HEK293T (cell line): ENCODE measurements around the gene ZNF627.
"Not testable (repeated sequence)": the region's sequence is repeated elsewhere in the genome, so short reads cannot be mapped to it uniquely, and the experiment has no call there.

Experiments used
- CTCF ChIA-PET: fragments of 350-600 bp; formaldehyde crosslinking; extraction: SDS; loops from one replicate; lab custom pipeline; 2021; ENCODE audit warnings: antibody characterized with exemption, inconsistent platforms; lab: Yijun Ruan, JAX
- POLR2A ChIA-PET: fragments of 350-600 bp; formaldehyde crosslinking; extraction: SDS; loops from one replicate; lab custom pipeline; 2020; ENCODE audit warnings: antibody characterized with exemption, inconsistent platforms; lab: Yijun Ruan, JAX
- DNase-seq: peaks from one replicate; pipeline ENCODE4 v3.0.0; 2012; ENCODE audit warnings: mixed read lengths; ENCODE audit errors: extremely low spot score
- ARNT ChIP-seq: fragments of 450-650 bp; IDR thresholded peaks from 2 replicates; pipeline ENCODE4 v1.6.1; 2017; ENCODE audit warnings: mild to moderate bottlenecking
- BHLHE40 ChIP-seq: fragments of 450-650 bp; IDR thresholded peaks from 2 replicates; pipeline ENCODE4 v1.6.1; 2016; ENCODE audit warnings: mild to moderate bottlenecking, moderate library complexity, borderline replicate concordance
- CTBP1 ChIP-seq: fragments of 450-650 bp; IDR thresholded peaks from 2 replicates; pipeline ENCODE4 v1.6.1; 2016; ENCODE audit warnings: borderline replicate concordance
- ELF4 ChIP-seq: fragments of 450-650 bp; IDR thresholded peaks from 2 replicates; pipeline ENCODE4 v1.6.1; 2017; ENCODE audit warnings: antibody characterized with exemption
- FOXA1 ChIP-seq: fragments of 450-650 bp; IDR thresholded peaks from 2 replicates; pipeline ENCODE4 v1.6.1; 2016; ENCODE audit warnings: mild to moderate bottlenecking
- FOXK2 ChIP-seq: fragments of 450-650 bp; IDR thresholded peaks from 2 replicates; pipeline ENCODE4 v1.6.1; 2016; ENCODE audit warnings: mild to moderate bottlenecking
- FOXM1 ChIP-seq: fragments of 450-650 bp; IDR thresholded peaks from 2 replicates; pipeline ENCODE4 v1.6.1; 2017; ENCODE audit warnings: mild to moderate bottlenecking, borderline replicate concordance
- HDGF ChIP-seq: fragments of 450-650 bp; IDR thresholded peaks from 2 replicates; pipeline ENCODE4 v1.6.1; 2017; ENCODE audit warnings: antibody characterized with exemption, borderline replicate concordance
- L3MBTL2 ChIP-seq: fragments of 450-650 bp; conservative IDR thresholded peaks from 2 replicates; pipeline ENCODE4 v1.6.1; 2016; ENCODE audit warnings: mild to moderate bottlenecking
- LEF1 ChIP-seq: fragments of 450-650 bp; IDR thresholded peaks from 2 replicates; pipeline ENCODE4 v1.6.1; 2017; ENCODE audit warnings: mild to moderate bottlenecking, borderline replicate concordance
- NFRKB ChIP-seq: fragments of 450-650 bp; IDR thresholded peaks from 2 replicates; pipeline ENCODE4 v1.6.1; 2016; ENCODE audit warnings: mild to moderate bottlenecking, moderate library complexity
- SP1 ChIP-seq: fragments of 450-650 bp; IDR thresholded peaks from 2 replicates; pipeline ENCODE4 v1.6.1; 2017
- SUZ12 ChIP-seq: fragments of 450-650 bp; IDR thresholded peaks from 2 replicates; pipeline ENCODE4 v1.6.1; 2016; ENCODE audit warnings: mild to moderate bottlenecking
- TARDBP ChIP-seq: fragments of 450-650 bp; IDR thresholded peaks from 2 replicates; pipeline ENCODE4 v1.6.1; 2016
- ZNF384 ChIP-seq: fragments of 450-650 bp; IDR thresholded peaks from 2 replicates; pipeline ENCODE4 v1.6.1; 2016
- TF ChIP-seq, protein P1 (sequence below): fragments of 450-650 bp; IDR thresholded peaks from 2 replicates; pipeline ENCODE4 v1.6.1; 2016

ZNF627 gene

GRCh38 chr19:11606484-11606883 lies 9.2 kb downstream of the ZNF627 start:
- no peak for TF ChIP-seq L3MBTL2
- DNase-seq: no peak
- POLR2A ChIA-PET: no interaction called here
- CTCF ChIA-PET: no interaction called here

- CTCF ChIA-PET: no interaction called here
- DNase-seq: no peak
- TF ChIP-seq CTBP1 (no peak), ARNT (no peak), LEF1 (no peak), TARDBP (no peak), FOXM1 (no peak), ZNF384 (no peak)
- POLR2A ChIA-PET: no interaction called here
Measured at GRCh38 chr19:11611730-11612129, 14.4 kb downstream of the ZNF627 start.

DNA sequence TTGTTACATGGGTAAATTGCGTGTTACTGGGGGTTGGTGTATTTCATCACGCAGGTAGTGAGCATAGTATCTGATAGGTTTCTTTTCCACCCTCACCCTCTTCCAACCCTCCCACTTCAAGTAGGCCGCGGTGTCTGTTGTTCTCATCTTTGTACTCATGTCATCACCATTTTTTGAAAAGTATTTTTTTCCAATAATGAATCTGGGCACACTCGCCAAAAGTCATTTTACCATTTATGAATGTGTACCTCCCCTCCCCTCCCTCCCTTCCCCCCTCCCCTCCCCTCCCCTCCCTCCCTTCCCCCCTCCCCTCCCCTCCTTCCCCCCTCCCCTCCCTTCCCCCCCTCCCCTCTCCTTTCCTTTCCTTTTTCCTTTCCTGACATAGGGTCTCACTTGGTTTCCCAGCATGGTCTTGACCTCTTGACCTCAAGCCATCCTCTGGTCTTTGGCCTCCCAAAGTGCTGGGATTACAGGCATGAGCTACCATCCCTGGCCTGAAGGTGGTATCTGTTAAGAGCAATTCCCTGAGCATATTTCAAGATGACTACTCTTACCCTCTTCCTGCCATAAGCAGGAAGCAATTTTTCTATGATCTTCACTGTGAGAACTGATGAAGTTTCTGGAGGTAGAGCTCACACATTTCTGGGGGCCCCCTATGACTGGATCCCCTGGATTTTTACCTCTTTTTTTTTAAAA lies 15.7 kb downstream of the ZNF627 start:
- DNase-seq: no peak
- ChIA-PET CTCF (interaction anchor here (0.7 kb wide), 1 partner anchor 38 kb away, joined by 3 read pairs; no protein-coding TSS in a partner anchor), POLR2A (no interaction called here)
- no peak for TF ChIP-seq TARDBP
- no peak for TF ChIP-seq FOXA1
- TF ChIP-seq SP1: no peak
- no peak for TF ChIP-seq ELF4
- no peak for TF ChIP-seq LEF1
- no peak for TF ChIP-seq HDGF
- no peak for TF ChIP-seq ZNF384
- no peak for TF ChIP-seq SUZ12
- TF ChIP-seq NFRKB: no peak
- TF ChIP-seq FOXK2: no peak
- TF ChIP-seq, protein P1, sequence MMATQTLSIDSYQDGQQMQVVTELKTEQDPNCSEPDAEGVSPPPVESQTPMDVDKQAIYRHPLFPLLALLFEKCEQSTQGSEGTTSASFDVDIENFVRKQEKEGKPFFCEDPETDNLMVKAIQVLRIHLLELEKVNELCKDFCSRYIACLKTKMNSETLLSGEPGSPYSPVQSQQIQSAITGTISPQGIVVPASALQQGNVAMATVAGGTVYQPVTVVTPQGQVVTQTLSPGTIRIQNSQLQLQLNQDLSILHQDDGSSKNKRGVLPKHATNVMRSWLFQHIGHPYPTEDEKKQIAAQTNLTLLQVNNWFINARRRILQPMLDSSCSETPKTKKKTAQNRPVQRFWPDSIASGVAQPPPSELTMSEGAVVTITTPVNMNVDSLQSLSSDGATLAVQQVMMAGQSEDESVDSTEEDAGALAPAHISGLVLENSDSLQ: no peak
- TF ChIP-seq FOXM1: no peak
- TF ChIP-seq BHLHE40: no peak

- POLR2A ChIA-PET: no interaction called here
- DNase-seq: no peak
Measured at GRCh38 chr19:11617180-11618062, 20.1 kb downstream of the ZNF627 start.

DNA sequence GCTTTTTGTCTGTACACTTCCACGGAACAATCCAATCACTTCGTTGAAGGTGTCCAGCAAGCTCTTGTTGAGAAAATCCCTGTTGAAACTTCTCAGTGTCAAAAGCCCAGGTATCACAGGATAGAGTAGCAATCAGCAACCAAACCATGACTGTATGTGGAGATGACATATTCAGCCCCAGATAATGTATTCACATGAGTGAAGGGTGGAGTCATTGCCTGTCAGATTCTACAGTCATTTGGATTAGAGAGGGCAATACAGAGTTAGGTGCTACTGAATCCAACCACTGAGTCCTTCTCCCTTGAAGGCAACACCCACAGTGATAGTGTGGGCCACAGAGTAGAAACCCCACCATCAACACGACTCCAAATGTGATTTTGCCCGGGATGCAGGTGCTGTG lies 23.3 kb downstream of the ZNF627 start:
- ChIA-PET CTCF (no interaction called here), POLR2A (no interaction called here)
- TF ChIP-seq FOXA1 (no peak), TARDBP (no peak), CTBP1 (no peak)
- no peak for DNase-seq

More at GRCh38 chr19:11617180-11618062, 20.1 kb downstream of the ZNF627 start:
- no peak for TF ChIP-seq L3MBTL2
- no peak for TF ChIP-seq ELF4
- no peak for TF ChIP-seq ARNT
- TF ChIP-seq CTBP1: no peak
- TF ChIP-seq HDGF: no peak
- TF ChIP-seq TARDBP: no peak
- TF ChIP-seq SP1: no peak
- TF ChIP-seq FOXA1: no peak
- no peak for TF ChIP-seq SUZ12
- no peak for TF ChIP-seq NFRKB
- no peak for TF ChIP-seq LEF1
- TF ChIP-seq FOXM1: no peak
- TF ChIP-seq ZNF384: no peak
- TF ChIP-seq BHLHE40: no peak
- TF ChIP-seq FOXK2: no peak
- CTCF ChIA-PET: no interaction called here

DNA sequence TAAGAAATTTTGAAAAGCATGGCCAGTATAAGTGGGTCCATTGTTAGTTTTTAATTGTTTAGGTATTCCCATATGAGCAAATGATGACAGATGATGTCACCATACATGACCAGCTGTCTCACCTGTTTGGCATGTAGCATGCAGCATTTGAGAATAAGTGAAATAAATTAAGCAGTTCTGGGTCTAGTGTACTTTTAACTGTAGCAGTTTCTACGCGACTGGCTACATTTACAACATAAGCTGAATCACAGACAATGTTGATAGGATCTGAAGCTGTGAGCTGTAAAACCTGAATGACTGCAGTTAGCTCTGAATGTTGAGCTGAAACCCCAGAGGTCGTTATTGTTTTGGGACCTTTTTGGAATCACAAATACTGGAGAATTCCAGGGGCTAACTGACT lies 25.1 kb downstream of the ZNF627 start:
- DNase-seq, CTCF ChIA-PET, POLR2A ChIA-PET: not testable (repeated sequence)

DNA sequence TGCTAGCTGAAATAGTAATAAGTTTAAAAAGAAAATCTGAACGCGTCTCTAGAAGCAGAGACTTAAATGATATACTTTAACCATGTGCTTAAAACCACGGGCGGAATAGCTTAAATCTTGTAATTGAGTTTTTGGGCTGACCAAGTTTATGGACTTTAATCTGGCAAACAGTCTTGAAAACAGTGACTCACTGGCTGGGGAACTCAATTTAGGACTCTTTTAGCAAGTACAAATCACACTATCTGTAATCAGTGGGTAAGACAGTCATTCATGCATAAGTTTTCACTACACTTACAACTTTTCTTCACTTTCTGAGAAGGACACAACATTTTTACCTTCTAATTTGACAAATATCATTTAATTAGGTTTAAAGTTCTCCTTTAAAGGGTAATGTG lies 26.8 kb downstream of the ZNF627 start:
- POLR2A ChIA-PET: interaction anchor here (1.3 to 1.5 kb wide), 2 partner anchors 71 to 77 kb away, joined by 3 to 5 read pairs; no protein-coding TSS in a partner anchor
- TF ChIP-seq ARNT (no peak), ZNF384 (no peak), ELF4 (no peak), FOXK2 (no peak), HDGF (no peak), LEF1 (no peak), BHLHE40 (no peak), L3MBTL2 (no peak), SP1 (no peak), FOXM1 (no peak), CTBP1 (no peak), SUZ12 (no peak), TARDBP (no peak)

More for the DNA sequence above, 26.8 kb downstream of the ZNF627 start:
- no peak for DNase-seq
- CTCF ChIA-PET: interaction anchor here (0.9 kb wide), 1 partner anchor 66 kb away, joined by 3 read pairs; no protein-coding TSS in a partner anchor
